ENCODE data around the gene SPRN. TPM values are rescaled to one million over a fixed set of nuclear protein-coding genes. Genes with fewer than 3 reads are reported as not detected.

The SPRN gene
- total and polyA plus RNA-seq, 2 experiments from 2014 or later: 0.31 TPM

- Histone ChIP-seq H3K4me2 (no peak overlapping the region), H3K36me3 (ENCODE audit: insufficient read depth) (peaks cover 5% of the 10 kb centered on the region), H3K9me2 (ENCODE audit: insufficient read depth) (no peaks in the 10 kb centered on the region), H3K4me1 (ENCODE audit: insufficient read depth) (no peaks in the 10 kb centered on the region), H4K20me1 (replicated peaks; ENCODE audit: insufficient read depth) (peaks cover 35% of the 10 kb centered on the region), H2AFZ (no peak overlapping the region), H3K27me3 (ENCODE audit: insufficient read depth) (no peaks in the 10 kb centered on the region), H3K27ac (ENCODE audit: low read depth) (no peak overlapping the region), H3K79me2 (replicated peaks; ENCODE audit: insufficient read depth) (peaks cover 55% of the 10 kb centered on the region), H3K4me3 (no peak overlapping the region), H3F3A (replicated peaks; ENCODE audit: low read depth) (no peaks in the 10 kb centered on the region)
- Mint-ChIP-seq H3K27ac (no peak overlapping the region), H3K27me3 (ENCODE audit: insufficient read depth, low read depth, poor library complexity) (peaks cover 4% of the 10 kb centered on the region), H3K36me3 (ENCODE audit: low read depth) (peaks cover 79% of the 10 kb centered on the region), H3K4me1 (no peaks in the 10 kb centered on the region), H3K4me3 (no peak overlapping the region), H3K9me3 (no peaks in the 10 kb centered on the region)
- no peak for DNase-seq (ENCODE audit: low spot score)
- ATAC-seq: no peak
- TF ChIP-seq STAT1 (IDR thresholded peaks at IDR 0.05; ENCODE audit: unreplicated experiment) (no peak), JUNB (IDR thresholded peaks at IDR 0.05; ENCODE audit: unreplicated experiment) (no peak), ZNF331 (CRISPR knock-in tag; IDR thresholded peaks at IDR 0.05; ENCODE audit: low read depth) (no peak), ZNF114 (CRISPR knock-in tag; IDR thresholded peaks at IDR 0.05) (no peak), ZNF462 (CRISPR knock-in tag; IDR thresholded peaks at IDR 0.05) (no peak), EZH2phosphoT487 (IDR thresholded peaks at IDR 0.05; ENCODE audit: unreplicated experiment) (no peak), POLR2AphosphoS5 (IDR thresholded peaks at IDR 0.05; ENCODE audit: low read depth) (no peak), EZH2 (IDR thresholded peaks at IDR 0.05; ENCODE audit: low read depth, unreplicated experiment) (no peak)
These were observed 20.6 kb downstream of the SPRN start for GRCh38 chr10:133403784-133404183.

All from GM23338 (cell line).